Activated CD8-positive, alpha-beta memory T cell treated with anti-CD3 and anti-CD28 coated beads for 1 hour (primary cell): ENCODE measurements around the gene IKBKG.
"Not testable (repeated sequence)": the region's sequence is repeated elsewhere in the genome, so short reads cannot be mapped to it uniquely, and the experiment has no call there.

Experiments used
- DNase-seq, 2 donors: peaks; one replicate each; pipeline ENCODE4 v3.0.0-alpha.2; 2020; ENCODE audit warnings: low read depth in 1 of 2; ENCODE audit errors: extremely low read depth in 1 of 2

The IKBKG gene

DNA sequence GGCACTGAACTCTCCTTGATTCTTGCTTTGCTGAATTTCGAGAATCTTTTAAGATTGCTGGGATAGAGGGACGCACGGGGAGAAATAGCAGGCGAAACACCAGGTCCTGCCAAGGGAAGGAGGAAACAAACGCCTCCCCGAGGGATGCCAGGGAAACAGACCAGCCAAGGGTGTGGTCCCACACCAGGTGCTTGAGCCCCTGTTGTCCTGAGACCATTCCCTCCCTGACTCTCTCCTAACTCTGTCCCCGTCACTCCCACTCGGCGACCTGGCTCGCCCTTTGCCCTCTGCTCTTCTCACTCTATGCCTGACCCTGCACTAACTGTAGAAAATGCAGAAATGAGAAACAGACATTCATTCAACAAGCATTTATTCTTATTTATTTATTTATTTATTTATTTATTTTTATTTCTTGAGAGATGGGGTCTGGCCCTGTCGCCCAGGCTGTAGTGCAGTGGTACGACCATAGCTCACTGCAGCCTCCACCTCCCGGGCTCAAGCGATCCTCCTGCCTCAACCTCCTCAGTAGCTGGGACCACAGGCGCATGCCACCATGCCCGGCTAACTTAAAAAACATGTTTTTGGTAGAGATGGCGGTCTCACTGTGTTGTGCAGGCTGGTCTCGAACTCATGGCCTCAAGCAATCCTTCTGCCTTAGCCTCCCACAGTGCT lies 55.5 kb downstream of the IKBKG start:
- no peak for DNase-seq

- no peak for DNase-seq
Measured at GRCh38 chrX:154603438-154604430, 56.3 kb downstream of the IKBKG start.

- DNase-seq: no peak
Measured at GRCh38 chrX:154605566-154605965, 58.1 kb downstream of the IKBKG start.

DNA sequence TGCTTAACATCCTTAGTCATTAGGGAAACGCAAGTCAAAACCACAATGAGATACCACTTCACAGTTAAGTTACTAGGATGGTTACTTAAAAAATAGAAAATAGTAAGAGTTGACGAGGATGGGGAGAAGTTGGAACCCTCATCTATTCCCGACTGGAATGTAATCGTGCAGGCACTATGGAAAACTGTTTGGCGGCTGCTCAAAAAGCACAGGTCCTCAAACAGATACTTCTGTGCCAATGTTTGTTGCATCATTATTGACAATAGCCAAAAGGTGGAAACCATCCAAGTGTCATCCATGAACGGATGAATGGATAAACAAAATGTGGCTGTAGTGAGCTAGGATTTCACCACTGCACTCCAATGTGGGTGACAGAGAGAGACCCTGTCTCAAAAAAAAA lies 60.0 kb downstream of the IKBKG start:
- no peak for DNase-seq

DNA sequence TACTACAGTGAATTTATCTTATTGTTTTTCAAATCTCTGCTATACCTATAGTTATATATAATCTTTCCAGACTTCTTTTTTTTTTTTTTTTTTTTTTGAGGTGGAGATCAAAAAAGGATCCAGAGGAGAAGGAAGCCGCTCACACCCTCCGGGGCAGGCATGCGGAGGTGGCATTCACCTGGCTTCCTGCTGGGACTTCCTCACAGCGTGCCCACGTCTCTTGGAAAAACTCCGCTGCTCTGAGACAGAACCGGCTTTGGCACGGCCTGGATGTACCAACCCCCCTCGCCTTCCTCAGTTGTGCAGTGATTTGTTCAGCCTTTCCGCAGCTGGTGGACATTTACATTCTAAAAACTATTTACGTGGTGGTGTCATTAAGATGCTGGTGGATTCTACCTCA lies 60.6 kb downstream of the IKBKG start:
- DNase-seq: not testable (repeated sequence)

- DNase-seq: not testable (repeated sequence)
Measured at GRCh38 chrX:154608823-154609222, 61.4 kb downstream of the IKBKG start.

GRCh38 chrX:154611146-154611545 lies 63.7 kb downstream of the IKBKG start:
- DNase-seq: not testable (repeated sequence)

GRCh38 chrX:154613586-154613985 lies 66.2 kb downstream of the IKBKG start:
- DNase-seq: not testable (repeated sequence)
